ENCODE measurements around the gene AKAP8L.

The AKAP8L gene

DNA sequence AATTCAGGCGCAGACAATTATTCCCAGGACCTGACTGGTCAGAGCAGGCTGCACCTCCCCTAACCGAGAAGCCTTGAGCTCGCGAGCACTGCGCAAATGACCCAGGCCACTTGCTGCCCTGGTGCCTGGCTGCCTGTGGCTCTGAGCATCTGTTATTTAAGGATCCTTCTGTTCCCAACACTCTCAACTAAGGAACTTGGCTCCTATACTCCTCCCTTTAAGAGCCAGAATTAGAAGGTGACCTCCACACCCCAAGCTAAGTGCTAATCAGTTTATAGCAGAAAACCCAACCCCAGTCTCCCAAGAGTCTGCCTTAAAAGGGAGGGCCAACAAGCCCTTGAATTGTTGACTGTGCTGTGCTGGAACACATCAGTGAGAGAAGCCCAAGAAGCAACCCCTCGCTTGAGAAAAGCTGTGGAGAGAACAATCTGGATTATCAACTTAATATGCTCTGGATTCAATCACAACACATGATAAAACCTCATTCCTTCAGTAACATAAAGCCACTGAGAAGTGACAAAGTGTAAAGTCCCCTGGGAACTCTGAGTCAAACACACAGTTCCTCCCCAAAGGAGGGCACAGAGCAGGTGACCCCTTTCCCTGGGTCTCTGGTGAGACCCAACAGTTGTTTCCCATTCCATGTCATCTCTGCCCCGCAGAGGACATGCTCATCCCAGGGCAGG lies 14.6 kb downstream of the AKAP8L start:
- Histone ChIP-seq H3K4ac (ENCODE audit: low read depth, low read length) (no peak overlapping the region), H3K4me1 (ENCODE audit: control insufficient read depth, low read depth, low read length) (no peaks in the 10 kb centered on the region), H3K27ac (ENCODE audit: low read depth, low read length) (no peak overlapping the region), H3K56ac (ENCODE audit: low read length) (no peak overlapping the region), H3K4me3 (ENCODE audit: low read length) (no peak overlapping the region), H3K9ac (ENCODE audit: low read length) (no peak overlapping the region), H2AK5ac (ENCODE audit: low read length) (no peak overlapping the region), H3K79me2 (ENCODE audit: control insufficient read depth, insufficient read depth, low read length) (peaks cover 65% of the 10 kb centered on the region), H2BK120ac (ENCODE audit: low read depth, low read length) (no peak overlapping the region), H3K27me3 (ENCODE audit: insufficient read depth, low read length, poor library complexity) (no peaks in the 10 kb centered on the region), H3K23ac (ENCODE audit: low read length) (no peak overlapping the region), H3K36me3 (ENCODE audit: control insufficient read depth, insufficient read depth, low read length) (peaks cover 4% of the 10 kb centered on the region), H3K4me2 (ENCODE audit: low read length) (no peak overlapping the region), H2BK15ac (replicated peaks; ENCODE audit: low read depth) (no peak overlapping the region), H2BK5ac (ENCODE audit: low read length) (no peak overlapping the region), H3K18ac (ENCODE audit: low read length) (no peak overlapping the region), H3K79me1 (ENCODE audit: low read length) (peaks cover 31% of the 10 kb centered on the region), H4K5ac (ENCODE audit: low read length) (no peak overlapping the region), H4K8ac (ENCODE audit: low read depth, low read length) (no peak overlapping the region)
- WGBS (ENCODE audit: extremely low coverage, insufficient coverage, low lambda C conversion rate), result no CpG with 5 or more reads among the region's 7 CpGs
- DNase-seq, result no peak

DNA sequence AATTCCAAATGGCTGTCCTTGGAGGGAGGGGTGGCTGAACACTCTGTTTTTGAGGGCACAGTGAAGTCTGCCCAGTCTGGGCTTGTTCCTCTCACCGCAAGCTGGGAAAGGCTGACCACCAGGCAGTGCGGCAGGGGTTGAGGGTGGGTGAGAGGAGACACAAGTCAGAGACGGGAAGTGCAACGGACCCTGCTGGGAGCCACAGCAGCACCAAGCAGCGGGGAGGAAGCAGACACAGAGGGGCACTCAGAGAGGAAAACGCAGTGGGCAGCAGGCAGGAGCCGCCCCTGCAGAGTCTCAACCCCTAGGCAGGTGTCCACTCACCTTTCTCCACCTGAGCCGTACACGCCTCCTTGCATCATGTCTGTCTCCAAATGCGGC lies 15.6 kb downstream of the AKAP8L start:
- no peak overlapping the region for H3K23ac ChIP-seq (ENCODE audit: low read length)
- no peak for DNase-seq
- H3K27ac ChIP-seq (ENCODE audit: low read depth, low read length), result no peak overlapping the region
- no peaks in the 10 kb centered on the region for H3K27me3 ChIP-seq (ENCODE audit: insufficient read depth, low read length, poor library complexity)
- no CpG with 5 or more reads among the region's 10 CpGs for WGBS (ENCODE audit: extremely low coverage, insufficient coverage, low lambda C conversion rate)
- no peak overlapping the region for H2BK15ac ChIP-seq (replicated peaks; ENCODE audit: low read depth)
- no peak overlapping the region for H2BK120ac ChIP-seq (ENCODE audit: low read depth, low read length)
- no peak overlapping the region for H3K4me2 ChIP-seq (ENCODE audit: low read length)
- H3K4ac ChIP-seq (ENCODE audit: low read depth, low read length), result no peak overlapping the region
- H3K9ac ChIP-seq (ENCODE audit: low read length), result no peak overlapping the region
- H2BK5ac ChIP-seq (ENCODE audit: low read length), result no peak overlapping the region
- H3K4me1 ChIP-seq (ENCODE audit: control insufficient read depth, low read depth, low read length), result no peaks in the 10 kb centered on the region
- H3K56ac ChIP-seq (ENCODE audit: low read length), result no peak overlapping the region
- no peak overlapping the region for H4K5ac ChIP-seq (ENCODE audit: low read length)
- no peak overlapping the region for H3K18ac ChIP-seq (ENCODE audit: low read length)
- H3K79me2 ChIP-seq (ENCODE audit: control insufficient read depth, insufficient read depth, low read length), result peaks cover 59% of the 10 kb centered on the region
- no peak overlapping the region for H4K8ac ChIP-seq (ENCODE audit: low read depth, low read length)
- peaks cover 7% of the 10 kb centered on the region for H3K36me3 ChIP-seq (ENCODE audit: control insufficient read depth, insufficient read depth, low read length)
- no peak overlapping the region for H3K4me3 ChIP-seq (ENCODE audit: low read length)
- peaks cover 30% of the 10 kb centered on the region for H3K79me1 ChIP-seq (ENCODE audit: low read length)
- no peak overlapping the region for H2AK5ac ChIP-seq (ENCODE audit: low read length)

- no peak overlapping the region for H2BK15ac ChIP-seq (replicated peaks; ENCODE audit: low read depth)
- H3K79me1 ChIP-seq (ENCODE audit: low read length), result peaks cover 30% of the 10 kb centered on the region
- DNase-seq, result no peak
- H3K18ac ChIP-seq (ENCODE audit: low read length), result no peak overlapping the region
- no peak overlapping the region for H3K4me2 ChIP-seq (ENCODE audit: low read length)
- no peak overlapping the region for H4K5ac ChIP-seq (ENCODE audit: low read length)
- no peak overlapping the region for H4K8ac ChIP-seq (ENCODE audit: low read depth, low read length)
- H2AK5ac ChIP-seq (ENCODE audit: low read length), result no peak overlapping the region
- no peak overlapping the region for H3K4ac ChIP-seq (ENCODE audit: low read depth, low read length)
- H3K27ac ChIP-seq (ENCODE audit: low read depth, low read length), result no peak overlapping the region
- H3K79me2 ChIP-seq (ENCODE audit: control insufficient read depth, insufficient read depth, low read length), result peaks cover 55% of the 10 kb centered on the region
- H3K9ac ChIP-seq (ENCODE audit: low read length), result no peak overlapping the region
- no peaks in the 10 kb centered on the region for H3K4me1 ChIP-seq (ENCODE audit: control insufficient read depth, low read depth, low read length)
- H3K27me3 ChIP-seq (ENCODE audit: insufficient read depth, low read length, poor library complexity), result no peaks in the 10 kb centered on the region
- H2BK5ac ChIP-seq (ENCODE audit: low read length), result no peak overlapping the region
- no peak overlapping the region for H3K4me3 ChIP-seq (ENCODE audit: low read length)
- H3K56ac ChIP-seq (ENCODE audit: low read length), result no peak overlapping the region
- WGBS (ENCODE audit: extremely low coverage, insufficient coverage, low lambda C conversion rate), result no CpG with 5 or more reads among the region's 15 CpGs
- no peak overlapping the region for H3K23ac ChIP-seq (ENCODE audit: low read length)
- H2BK120ac ChIP-seq (ENCODE audit: low read depth, low read length), result no peak overlapping the region
- peaks cover 10% of the 10 kb centered on the region for H3K36me3 ChIP-seq (ENCODE audit: control insufficient read depth, insufficient read depth, low read length)
Measured at GRCh38 chr19:15402411-15403150, 16.2 kb downstream of the AKAP8L start.

- Histone ChIP-seq H3K4me1 (ENCODE audit: control insufficient read depth, low read depth, low read length) (no peaks in the 10 kb centered on the region), H3K4me3 (ENCODE audit: low read length) (no peak overlapping the region), H3K9ac (ENCODE audit: low read length) (no peak overlapping the region), H3K27ac (ENCODE audit: low read depth, low read length) (no peak overlapping the region), H4K8ac (ENCODE audit: low read depth, low read length) (no peak overlapping the region), H4K5ac (ENCODE audit: low read length) (no peak overlapping the region), H3K56ac (ENCODE audit: low read length) (no peak overlapping the region), H3K27me3 (ENCODE audit: insufficient read depth, low read length, poor library complexity) (no peaks in the 10 kb centered on the region), H3K79me1 (ENCODE audit: low read length) (peaks cover 30% of the 10 kb centered on the region), H3K4me2 (ENCODE audit: low read length) (no peak overlapping the region), H2BK15ac (replicated peaks; ENCODE audit: low read depth) (no peak overlapping the region), H3K4ac (ENCODE audit: low read depth, low read length) (no peak overlapping the region), H2BK120ac (ENCODE audit: low read depth, low read length) (no peak overlapping the region), H3K23ac (ENCODE audit: low read length) (no peak overlapping the region), H3K36me3 (ENCODE audit: control insufficient read depth, insufficient read depth, low read length) (peaks cover 14% of the 10 kb centered on the region), H3K18ac (ENCODE audit: low read length) (no peak overlapping the region), H2AK5ac (ENCODE audit: low read length) (no peak overlapping the region), H2BK5ac (ENCODE audit: low read length) (no peak overlapping the region), H3K79me2 (ENCODE audit: control insufficient read depth, insufficient read depth, low read length) (peaks cover 47% of the 10 kb centered on the region)
- DNase-seq, result no peak
- no CpG with 5 or more reads among the region's 17 CpGs for WGBS (ENCODE audit: extremely low coverage, insufficient coverage, low lambda C conversion rate)
Measured at GRCh38 chr19:15401397-15401710, 17.4 kb downstream of the AKAP8L start.

GRCh38 chr19:15400521-15401396 lies 18.0 kb downstream of the AKAP8L start:
- no peak overlapping the region for H3K4me2 ChIP-seq (ENCODE audit: low read length)
- H3K23ac ChIP-seq (ENCODE audit: low read length), result no peak overlapping the region
- H3K4ac ChIP-seq (ENCODE audit: low read depth, low read length), result no peak overlapping the region
- WGBS (ENCODE audit: extremely low coverage, insufficient coverage, low lambda C conversion rate), result no CpG with 5 or more reads among the region's 29 CpGs
- no peak overlapping the region for H3K4me3 ChIP-seq (ENCODE audit: low read length)
- no peak overlapping the region for H3K9ac ChIP-seq (ENCODE audit: low read length)
- no peak overlapping the region for H2BK15ac ChIP-seq (replicated peaks; ENCODE audit: low read depth)
- H3K27me3 ChIP-seq (ENCODE audit: insufficient read depth, low read length, poor library complexity), result no peaks in the 10 kb centered on the region
- H3K18ac ChIP-seq (ENCODE audit: low read length), result no peak overlapping the region
- H2BK120ac ChIP-seq (ENCODE audit: low read depth, low read length), result no peak overlapping the region
- no peak overlapping the region for H2AK5ac ChIP-seq (ENCODE audit: low read length)
- DNase-seq, result no peak
- no peak overlapping the region for H3K27ac ChIP-seq (ENCODE audit: low read depth, low read length)
- no peak overlapping the region for H4K8ac ChIP-seq (ENCODE audit: low read depth, low read length)
- H3K4me1 ChIP-seq (ENCODE audit: control insufficient read depth, low read depth, low read length), result no peaks in the 10 kb centered on the region
- H4K5ac ChIP-seq (ENCODE audit: low read length), result no peak overlapping the region
- H2BK5ac ChIP-seq (ENCODE audit: low read length), result no peak overlapping the region
- peaks cover 42% of the 10 kb centered on the region for H3K79me2 ChIP-seq (ENCODE audit: control insufficient read depth, insufficient read depth, low read length)
- H3K56ac ChIP-seq (ENCODE audit: low read length), result no peak overlapping the region
- H3K79me1 ChIP-seq (ENCODE audit: low read length), result peaks cover 27% of the 10 kb centered on the region
- peaks cover 14% of the 10 kb centered on the region for H3K36me3 ChIP-seq (ENCODE audit: control insufficient read depth, insufficient read depth, low read length)
